HEK293T (cell line): ENCODE results near the gene LUZP4.

Experiments used
- HDGF ChIP-seq: fragments of 450-650 bp; IDR thresholded peaks from 2 replicates; pipeline ENCODE4 v1.6.1; 2017; ENCODE audit warnings: antibody characterized with exemption, borderline replicate concordance
- TARDBP ChIP-seq: fragments of 450-650 bp; IDR thresholded peaks from 2 replicates; pipeline ENCODE4 v1.6.1; 2016
- ZNF384 ChIP-seq: fragments of 450-650 bp; IDR thresholded peaks from 2 replicates; pipeline ENCODE4 v1.6.1; 2016

DNA sequence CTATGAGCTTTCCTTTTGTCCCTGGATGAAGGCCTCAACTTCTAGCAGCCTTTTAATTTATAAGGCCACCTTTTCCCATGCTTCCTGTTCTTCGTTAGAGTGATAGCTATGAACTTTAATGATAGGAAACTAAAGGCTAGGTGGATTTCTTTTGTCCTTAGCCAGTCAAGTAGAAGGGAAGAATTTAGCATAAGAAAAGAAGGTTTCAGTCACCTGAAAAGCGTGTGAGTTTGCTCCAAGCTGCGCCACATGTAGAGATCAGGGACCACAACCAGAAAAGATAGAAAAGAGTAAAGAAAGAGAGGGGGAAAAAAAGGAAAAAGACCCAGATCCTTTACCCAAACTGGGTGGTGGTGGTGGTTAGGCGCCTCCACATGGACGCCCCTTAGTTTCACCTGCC lies 28.6 kb downstream of the LUZP4 start:
- TF ChIP-seq ZNF384: no peak
- TF ChIP-seq HDGF: no peak
- no peak for TF ChIP-seq TARDBP
